Gastrocnemius medialis (tissue), 4 donors: Measurements from ENCODE around the gene SLC35F1.

ENCODE experiments used
- CTCF ChIP-seq, 5 experiments: fragments of 450-650 bp in 3 of 5; fragments of 200-600 bp in 2 of 5; sonication (generic) in 2 of 5; IDR thresholded peaks in 4 of 5; conservative IDR thresholded peaks in 1 of 5; 1 replicate in 4 of 5; 2 replicates in 1 of 5; pipeline ENCODE4 v1.5.1; 2016 to 2019; ENCODE audit warnings: antibody characterized with exemption in 5 of 5, mild to moderate bottlenecking in 3 of 5, moderate library complexity in 3 of 5
- POLR2A ChIP-seq, 2 donors: fragments of 450-650 bp; IDR thresholded peaks; one replicate each; pipeline ENCODE4 v1.6.1; 2017; ENCODE audit warnings: antibody characterized with exemption in 2 of 2, mild to moderate bottlenecking in 2 of 2, moderate library complexity in 2 of 2

- TF ChIP-seq POLR2A (IDR thresholded peaks at IDR 0.05) (no peak), CTCF (IDR thresholded peaks at IDR 0.05 in 4 of 5, conservative IDR thresholded peaks at IDR 0.05 in 1 of 5) (no peak)
Observed at GRCh38 chr6:118260833-118261232, 353.8 kb downstream of the SLC35F1 start.
